ENCODE results near the gene SPACA6.

DNA sequence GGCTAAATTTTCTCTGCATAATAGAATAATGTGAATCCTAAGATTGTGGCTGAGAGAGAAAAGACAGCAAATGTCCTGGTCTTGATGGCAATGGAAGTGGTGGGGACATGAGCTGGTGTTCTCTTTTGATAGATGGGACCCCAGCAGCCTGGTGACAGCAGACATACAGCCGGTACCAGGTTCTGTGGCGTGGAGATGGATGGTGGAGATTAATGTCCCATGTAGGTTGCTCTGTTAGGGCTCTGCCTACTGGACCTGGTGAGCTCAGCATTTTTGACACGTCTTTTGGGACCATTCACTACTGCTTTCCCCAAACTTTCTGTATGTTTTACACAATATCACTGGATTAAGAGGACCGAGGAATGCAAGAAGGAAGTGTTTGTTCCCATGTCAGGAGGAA lies 38.3 kb upstream of the SPACA6 start:
- TF ChIP-seq POLR2A (IDR thresholded peaks at IDR 0.05) = no peak
- TF ChIP-seq, protein P1, sequence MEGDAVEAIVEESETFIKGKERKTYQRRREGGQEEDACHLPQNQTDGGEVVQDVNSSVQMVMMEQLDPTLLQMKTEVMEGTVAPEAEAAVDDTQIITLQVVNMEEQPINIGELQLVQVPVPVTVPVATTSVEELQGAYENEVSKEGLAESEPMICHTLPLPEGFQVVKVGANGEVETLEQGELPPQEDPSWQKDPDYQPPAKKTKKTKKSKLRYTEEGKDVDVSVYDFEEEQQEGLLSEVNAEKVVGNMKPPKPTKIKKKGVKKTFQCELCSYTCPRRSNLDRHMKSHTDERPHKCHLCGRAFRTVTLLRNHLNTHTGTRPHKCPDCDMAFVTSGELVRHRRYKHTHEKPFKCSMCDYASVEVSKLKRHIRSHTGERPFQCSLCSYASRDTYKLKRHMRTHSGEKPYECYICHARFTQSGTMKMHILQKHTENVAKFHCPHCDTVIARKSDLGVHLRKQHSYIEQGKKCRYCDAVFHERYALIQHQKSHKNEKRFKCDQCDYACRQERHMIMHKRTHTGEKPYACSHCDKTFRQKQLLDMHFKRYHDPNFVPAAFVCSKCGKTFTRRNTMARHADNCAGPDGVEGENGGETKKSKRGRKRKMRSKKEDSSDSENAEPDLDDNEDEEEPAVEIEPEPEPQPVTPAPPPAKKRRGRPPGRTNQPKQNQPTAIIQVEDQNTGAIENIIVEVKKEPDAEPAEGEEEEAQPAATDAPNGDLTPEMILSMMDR (IDR thresholded peaks at IDR 0.05) = no peak
